GM12801 (cell line): Measurements from ENCODE around the gene CHST11.

ENCODE experiments used
- TF ChIP-seq, protein P1 (sequence below): IDR thresholded peaks from one replicate; pipeline ENCODE4 v1.5.1; 2011; ENCODE audit warnings: control low read depth; ENCODE audit not compliant: insufficient read length; ENCODE audit errors: extremely low read depth

Gene CHST11

DNA sequence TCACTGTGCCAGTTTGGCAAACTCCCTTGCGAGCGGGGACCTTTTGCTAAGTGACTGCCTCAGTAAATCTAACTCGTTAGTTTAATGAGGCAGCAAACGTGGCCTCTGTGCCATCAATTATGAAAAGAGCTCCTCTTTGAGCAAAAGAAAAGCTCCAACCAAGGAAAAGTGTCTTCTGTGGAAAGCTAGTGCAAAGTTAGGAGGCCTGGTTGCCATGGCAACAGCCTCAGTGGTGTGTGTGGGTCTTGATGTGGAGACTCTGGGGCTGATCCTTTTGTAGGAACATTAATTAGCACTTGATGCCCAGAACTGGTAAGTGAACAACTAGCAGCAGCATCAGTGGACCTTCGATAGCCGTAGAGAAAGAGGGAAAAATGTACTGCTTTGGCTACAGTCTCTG is 145.7 kb downstream of the CHST11 start:
- TF ChIP-seq, protein P1, sequence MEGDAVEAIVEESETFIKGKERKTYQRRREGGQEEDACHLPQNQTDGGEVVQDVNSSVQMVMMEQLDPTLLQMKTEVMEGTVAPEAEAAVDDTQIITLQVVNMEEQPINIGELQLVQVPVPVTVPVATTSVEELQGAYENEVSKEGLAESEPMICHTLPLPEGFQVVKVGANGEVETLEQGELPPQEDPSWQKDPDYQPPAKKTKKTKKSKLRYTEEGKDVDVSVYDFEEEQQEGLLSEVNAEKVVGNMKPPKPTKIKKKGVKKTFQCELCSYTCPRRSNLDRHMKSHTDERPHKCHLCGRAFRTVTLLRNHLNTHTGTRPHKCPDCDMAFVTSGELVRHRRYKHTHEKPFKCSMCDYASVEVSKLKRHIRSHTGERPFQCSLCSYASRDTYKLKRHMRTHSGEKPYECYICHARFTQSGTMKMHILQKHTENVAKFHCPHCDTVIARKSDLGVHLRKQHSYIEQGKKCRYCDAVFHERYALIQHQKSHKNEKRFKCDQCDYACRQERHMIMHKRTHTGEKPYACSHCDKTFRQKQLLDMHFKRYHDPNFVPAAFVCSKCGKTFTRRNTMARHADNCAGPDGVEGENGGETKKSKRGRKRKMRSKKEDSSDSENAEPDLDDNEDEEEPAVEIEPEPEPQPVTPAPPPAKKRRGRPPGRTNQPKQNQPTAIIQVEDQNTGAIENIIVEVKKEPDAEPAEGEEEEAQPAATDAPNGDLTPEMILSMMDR = no peak

GRCh38 chr12:104602896-104603295 is 146.1 kb downstream of the CHST11 start:
- TF ChIP-seq, protein P1 = no peak

GRCh38 chr12:104603545-104603973 is 146.8 kb downstream of the CHST11 start:
- TF ChIP-seq, protein P1 = no peak

DNA sequence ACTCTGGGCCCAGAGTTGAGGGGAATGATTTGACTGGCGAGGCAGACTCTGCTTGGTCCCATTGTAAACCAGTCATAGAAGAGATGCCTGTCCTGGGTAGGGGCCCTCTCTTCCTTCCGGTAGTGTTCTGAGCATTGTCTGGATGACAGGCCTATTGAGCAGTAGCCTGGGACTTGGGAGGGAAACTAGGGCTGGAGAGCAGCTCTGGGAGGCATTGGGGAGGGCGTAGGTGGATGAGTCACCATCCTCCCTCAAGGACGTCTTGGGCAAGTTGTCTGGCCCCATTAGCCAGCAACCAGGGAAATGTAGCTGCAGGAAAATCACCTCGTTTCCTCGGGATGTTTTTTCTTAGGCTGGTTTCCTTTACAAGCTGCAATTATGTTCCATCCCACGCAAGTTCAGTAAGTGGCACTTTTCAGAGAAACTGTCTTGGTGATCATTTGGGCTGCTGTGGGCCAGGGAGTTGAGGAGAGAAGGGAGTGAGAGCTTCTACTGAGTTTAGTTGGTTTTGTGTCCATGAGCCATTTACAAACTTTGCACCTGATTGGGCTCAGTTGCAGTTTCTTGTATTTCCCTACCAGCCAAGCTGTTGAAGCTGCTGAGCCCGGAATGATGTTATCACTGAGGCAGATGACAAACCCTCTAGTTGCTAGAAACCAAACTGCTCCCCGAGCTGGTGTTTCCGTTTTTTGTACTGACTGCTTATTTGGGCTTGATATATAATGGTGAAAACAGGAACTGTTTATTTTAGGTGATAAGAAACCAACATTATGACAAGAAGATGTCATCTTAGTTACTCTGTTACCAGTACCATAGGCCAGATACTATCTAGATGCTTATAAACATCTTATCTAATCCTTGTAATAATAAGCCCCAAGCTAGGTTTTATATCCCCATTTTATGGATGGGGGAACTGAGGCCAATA is 147.6 kb downstream of the CHST11 start:
- TF ChIP-seq, protein P1 = no peak

DNA sequence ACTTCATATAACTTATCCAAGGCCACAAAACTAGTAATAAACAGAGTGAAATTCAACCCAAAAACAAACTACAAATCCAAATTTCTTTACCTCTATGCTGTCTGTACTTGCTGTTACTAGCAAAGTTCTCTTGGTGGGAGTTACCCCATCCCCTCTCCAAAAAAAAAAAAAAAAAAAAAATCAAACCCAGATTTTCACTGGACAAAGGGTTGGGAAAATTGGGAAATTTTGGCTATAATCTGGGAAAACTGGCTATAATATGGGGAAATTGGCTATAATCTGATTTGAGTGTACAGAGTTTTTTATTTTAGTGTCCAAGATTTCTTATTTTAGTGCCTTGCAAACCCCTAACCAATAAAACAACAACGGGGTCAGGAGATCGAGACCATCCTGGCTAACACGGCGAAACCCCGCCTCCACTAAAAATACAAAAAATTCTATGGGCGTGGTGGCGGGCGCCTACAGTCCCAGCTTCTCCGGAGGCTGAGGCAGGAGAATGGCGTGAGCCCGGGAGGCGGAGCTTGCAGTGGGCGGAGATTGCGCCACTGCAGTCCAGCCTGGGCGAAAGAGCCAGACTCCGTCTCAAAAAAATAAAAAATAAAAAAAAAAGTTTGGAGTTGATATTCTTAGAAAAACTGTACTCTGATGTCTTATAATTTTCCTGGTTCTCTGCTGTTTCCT is 148.4 kb downstream of the CHST11 start:
- TF ChIP-seq, protein P1 = no peak

- TF ChIP-seq, protein P1 = no peak
Measured at GRCh38 chr12:104605685-104606084, 148.9 kb downstream of the CHST11 start.

DNA sequence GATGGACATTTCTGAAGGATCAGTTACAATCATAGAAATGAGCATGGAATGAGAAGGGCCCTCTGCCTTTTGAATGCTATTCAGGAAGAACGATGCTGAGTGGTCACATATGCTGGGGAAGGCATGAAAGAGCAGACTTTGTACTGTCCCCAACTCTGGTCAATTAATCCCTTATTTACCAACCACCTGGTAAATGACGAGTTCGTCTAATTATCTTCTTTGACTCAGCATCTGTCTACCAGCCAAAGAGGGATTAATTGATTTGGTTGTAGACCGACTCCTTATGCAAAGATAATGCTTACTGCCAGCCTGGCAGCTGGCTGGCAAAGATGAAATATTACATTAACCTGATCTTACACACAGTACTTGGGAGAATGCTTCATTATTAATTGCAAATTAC is 152.2 kb downstream of the CHST11 start:
- TF ChIP-seq, protein P1 = no peak
